WTC11 (cell line): Measurements from ENCODE around the gene DHX34. TPM values are rescaled to one million over a fixed set of nuclear protein-coding genes. Genes with fewer than 3 reads are reported as not detected.

ENCODE experiments used
- ATAC-seq: fragments of 200-7000 bp; cut with Tn5 transposase; 2 replicates; pipeline ENCODE4 v1.10.0; 2021; ENCODE audit warnings: mild to moderate bottlenecking, moderate library complexity
- CTCF ChIA-PET: fragments of 300-600 bp; sonication (Branson Sonifier 250); formaldehyde crosslinking; loops from one replicate; lab custom pipeline; 2021; ENCODE audit warnings: antibody characterized with exemption; lab: Charles Lee
- POLR2A ChIA-PET: fragments of 350-600 bp; sonication (Branson Sonifier 250); formaldehyde crosslinking; loops from one replicate; lab custom pipeline; 2021; ENCODE audit warnings: antibody characterized with exemption; lab: Charles Lee
- DNase-seq: peaks from one replicate; pipeline ENCODE4 v3.0.0; 2021; ENCODE audit warnings: low spot score
- H3K27ac Mint-ChIP-seq: 2 replicates; pipeline ENCODE4 v1.8.0; 2021; ENCODE audit warnings: mixed read lengths
- H3K27me3 Mint-ChIP-seq: 2 replicates; pipeline ENCODE4 v1.8.0; 2021; ENCODE audit warnings: low read depth, mild to moderate bottlenecking, moderate library complexity, mixed read lengths
- H3K36me3 Mint-ChIP-seq: 2 replicates; pipeline ENCODE4 v1.8.0; 2021; ENCODE audit warnings: mixed read lengths
- H3K4me1 Mint-ChIP-seq: 2 replicates; pipeline ENCODE4 v1.8.0; 2022; ENCODE audit warnings: mixed read lengths
- H3K4me3 Mint-ChIP-seq: 2 replicates; pipeline ENCODE4 v1.8.0; 2021; ENCODE audit warnings: mild to moderate bottlenecking, moderate library complexity, mixed read lengths
- H3K9me3 Mint-ChIP-seq: 2 replicates; pipeline ENCODE4 v1.8.0; 2021; ENCODE audit warnings: mixed read lengths
- ARID4B ChIP-seq: sonication (generic); formaldehyde crosslinking; IDR thresholded peaks from 2 replicates; pipeline ENCODE4 v1.8.0; 2023; ENCODE audit warnings: missing genetic modification reagents, mild to moderate bottlenecking, borderline replicate concordance
- ATF1 ChIP-seq: sonication (generic); formaldehyde crosslinking; IDR thresholded peaks from 2 replicates; pipeline ENCODE4 v1.8.1; 2023; ENCODE audit warnings: mild to moderate bottlenecking, moderate library complexity, missing genetic modification reagents
- CDX4 ChIP-seq: fragments of 250-450 bp; sonication (Bioruptor Pico); IDR thresholded peaks from 2 replicates; pipeline ENCODE4 v1.9.0; 2021; ENCODE audit warnings: moderate library complexity, mild to moderate bottlenecking, inconsistent platforms, borderline replicate concordance
- E2F1 ChIP-seq: sonication (generic); formaldehyde crosslinking; IDR thresholded peaks from 2 replicates; pipeline ENCODE4 v1.8.0; 2022; ENCODE audit warnings: mild to moderate bottlenecking, missing genetic modification reagents
- MLX ChIP-seq: sonication (generic); formaldehyde crosslinking; IDR thresholded peaks from 2 replicates; pipeline ENCODE4 v1.8.1; 2023; ENCODE audit warnings: mild to moderate bottlenecking, missing genetic modification reagents, moderate library complexity
- ZMAT4 ChIP-seq: fragments of 250-450 bp; sonication (Bioruptor Pico); IDR thresholded peaks from 2 replicates; pipeline ENCODE4 v1.9.0; 2021; ENCODE audit warnings: mild to moderate bottlenecking
- ZNF317 ChIP-seq: sonication (generic); formaldehyde crosslinking; IDR thresholded peaks from 2 replicates; pipeline ENCODE4 v1.8.1; 2023; ENCODE audit warnings: low read depth, mild to moderate bottlenecking, moderate library complexity, missing genetic modification reagents, borderline replicate concordance
- ZNF425 ChIP-seq: fragments of 250-450 bp; sonication (Bioruptor Pico); conservative IDR thresholded peaks from 2 replicates; pipeline ENCODE4 v1.9.0; 2021; ENCODE audit warnings: mild to moderate bottlenecking
- ZNF512 ChIP-seq: sonication (generic); formaldehyde crosslinking; IDR thresholded peaks from 2 replicates; pipeline ENCODE4 v1.8.1; 2022; ENCODE audit warnings: missing genetic modification reagents, borderline replicate concordance
- ZNF532 ChIP-seq: fragments of 250-450 bp; sonication (Bioruptor Pico); IDR thresholded peaks from 2 replicates; pipeline ENCODE4 v1.9.0; 2021; ENCODE audit warnings: mild to moderate bottlenecking, borderline replicate concordance
- total RNA-seq: library from RNA; stranded (reverse); gene quantifications from 3 replicates; pipeline ENCODE4 v1.2.3, GENCODE V29; 2021

Gene DHX34
- total RNA-seq, 1 experiment from 2014 or later, result 35.6 TPM

- POLR2A ChIA-PET, result no interaction called here
- ATAC-seq, result no peak
These were observed 21.0 kb downstream of the DHX34 start for GRCh38 chr19:47370045-47370611.

More at GRCh38 chr19:47370045-47370611, 21.0 kb downstream of the DHX34 start:
- DNase-seq, result no peak
- no peak for TF ChIP-seq MLX (CRISPR knock-in tag)
- TF ChIP-seq ZNF532 (CRISPR knock-in tag), result no peak
- no peak for TF ChIP-seq ZNF317
- no peak for TF ChIP-seq ARID4B (CRISPR knock-in tag)
- TF ChIP-seq ZNF512, result no peak
- no peak for TF ChIP-seq ATF1
- TF ChIP-seq ZMAT4 (CRISPR knock-in tag), result no peak
- no peak for TF ChIP-seq E2F1 (CRISPR knock-in tag)
- TF ChIP-seq CDX4 (CRISPR knock-in tag), result no peak
- no peak for TF ChIP-seq ZNF425 (CRISPR knock-in tag)
- Mint-ChIP-seq H3K4me3 (no peak overlapping the region), H3K9me3 (no peaks in the 10 kb centered on the region), H3K4me1 (no peaks in the 10 kb centered on the region), H3K36me3 (peaks cover 40% of the 10 kb centered on the region), H3K27me3 (no peaks in the 10 kb centered on the region), H3K27ac (no peak overlapping the region; the same call in 1 of the 2 replicates)
- CTCF ChIA-PET, result interaction anchor here (1.5 to 1.6 kb wide), 2 partner anchors 21 kb away, joined by 4 read pairs; partner anchors contain the start of gene DHX34
